Osteocyte (in vitro differentiated cells): ENCODE data around the gene PLSCR4. TPM values are rescaled to one million over a fixed set of nuclear protein-coding genes. Genes with fewer than 3 reads are reported as not detected.

ENCODE experiments used
- DNase-seq: peaks from one replicate; pipeline ENCODE4 v3.0.0; 2021; ENCODE audit warnings: mixed read lengths; ENCODE audit not compliant: unreplicated experiment; ENCODE audit errors: extremely low spot score
- H3K27ac Mint-ChIP-seq: one replicate; pipeline ENCODE4 v1.8.0; 2021; ENCODE audit warnings: mild to moderate bottlenecking, mixed read lengths; ENCODE audit not compliant: unreplicated experiment
- H3K27me3 Mint-ChIP-seq: one replicate; pipeline ENCODE4 v1.8.0; 2021; ENCODE audit warnings: mixed read lengths; ENCODE audit not compliant: unreplicated experiment
- H3K36me3 Mint-ChIP-seq: one replicate; pipeline ENCODE4 v1.8.0; 2021; ENCODE audit warnings: mixed read lengths; ENCODE audit not compliant: unreplicated experiment
- H3K4me1 Mint-ChIP-seq: one replicate; pipeline ENCODE4 v1.8.0; 2021; ENCODE audit warnings: mixed read lengths; ENCODE audit not compliant: unreplicated experiment
- H3K4me3 Mint-ChIP-seq: one replicate; pipeline ENCODE4 v1.8.0; 2021; ENCODE audit warnings: mild to moderate bottlenecking, moderate library complexity, mixed read lengths; ENCODE audit not compliant: unreplicated experiment
- H3K9me3 Mint-ChIP-seq: one replicate; pipeline ENCODE4 v1.8.0; 2021; ENCODE audit warnings: mixed read lengths; ENCODE audit not compliant: unreplicated experiment
- CTCF ChIP-seq: fragments of 200-600 bp; sonication (generic); IDR thresholded peaks from 2 replicates; pipeline ENCODE4 v1.5.0; 2021; ENCODE audit warnings: antibody characterized with exemption, mild to moderate bottlenecking, moderate library complexity
- total RNA-seq: library from RNA; stranded (reverse); gene quantifications from 2 replicates; pipeline ENCODE4 v1.2.1, GENCODE V29; 2021

PLSCR4 gene
- total RNA-seq, 1 donor from 2014 or later = 44.3 TPM

- Mint-ChIP-seq H3K27ac (peak overlapping the region; percentile 94), H3K36me3 (peaks cover 2% of the 10 kb centered on the region), H3K27me3 (no peaks in the 10 kb centered on the region), H3K4me3 (peak overlapping the region; percentile 58), H3K4me1 (peaks cover 73% of the 10 kb centered on the region), H3K9me3 (no peaks in the 10 kb centered on the region)
- TF ChIP-seq CTCF = no peak
- DNase-seq = no peak
Measured at GRCh38 chr3:146156095-146156494, 94.8 kb downstream of the PLSCR4 start.

- Mint-ChIP-seq H3K9me3 (no peaks in the 10 kb centered on the region), H3K4me3 (no peak overlapping the region), H3K27ac (no peak overlapping the region), H3K27me3 (no peaks in the 10 kb centered on the region), H3K4me1 (peaks cover 83% of the 10 kb centered on the region), H3K36me3 (peaks cover 7% of the 10 kb centered on the region)
- DNase-seq = no peak
- no peak for TF ChIP-seq CTCF
Measured at GRCh38 chr3:146154995-146155394, 95.9 kb downstream of the PLSCR4 start.

- Mint-ChIP-seq H3K9me3 (no peaks in the 10 kb centered on the region), H3K4me1 (peaks cover 85% of the 10 kb centered on the region), H3K36me3 (peaks cover 7% of the 10 kb centered on the region), H3K27me3 (no peaks in the 10 kb centered on the region), H3K27ac (no peak overlapping the region), H3K4me3 (no peak overlapping the region)
- DNase-seq = no peak
- TF ChIP-seq CTCF = no peak
Measured at GRCh38 chr3:146154316-146154715, 96.6 kb downstream of the PLSCR4 start.

GRCh38 chr3:146153429-146153828 is 97.5 kb downstream of the PLSCR4 start:
- H3K27me3 Mint-ChIP-seq = no peaks in the 10 kb centered on the region
- peak overlapping the region; percentile 98 for H3K27ac Mint-ChIP-seq
- H3K4me3 Mint-ChIP-seq = peak overlapping the region; percentile 64
- DNase-seq = no peak
- no peak for TF ChIP-seq CTCF
- H3K36me3 Mint-ChIP-seq = peaks cover 7% of the 10 kb centered on the region
- no peaks in the 10 kb centered on the region for H3K9me3 Mint-ChIP-seq
- peaks cover 83% of the 10 kb centered on the region for H3K4me1 Mint-ChIP-seq

GRCh38 chr3:146152834-146153233 is 98.1 kb downstream of the PLSCR4 start:
- no peak for TF ChIP-seq CTCF
- Mint-ChIP-seq H3K9me3 (no peaks in the 10 kb centered on the region), H3K36me3 (peaks cover 7% of the 10 kb centered on the region), H3K4me3 (peak overlapping the region; percentile 64), H3K27me3 (no peaks in the 10 kb centered on the region), H3K27ac (peak overlapping the region; percentile 98), H3K4me1 (peaks cover 84% of the 10 kb centered on the region)
- DNase-seq = no peak
